A549 (cell line): ENCODE results near the gene SYT13. TPM values are rescaled to one million over a fixed set of nuclear protein-coding genes. Genes with fewer than 3 reads are reported as not detected.

Experiments used
- ATAC-seq, 2 experiments: fragments of 200-7000 bp in 1 of 2; fragments of >200 bp in 1 of 2; cut with Nextera tagmentation in 1 of 2; cut with Tn5 transposase in 1 of 2; 3 replicates each; pipeline versions ENCODE4 v1.8.0 to v1.9.1; 2018 to 2020; ENCODE audit warnings: mild to moderate bottlenecking in 1 of 2, moderate library complexity in 1 of 2
- CTCF ChIA-PET: fragments of 300-600 bp; sonication (Branson Sonifier 250); formaldehyde crosslinking; extraction: SDS; loops from one replicate; lab custom pipeline; 2021; ENCODE audit warnings: antibody characterized with exemption, inconsistent platforms; lab: Yijun Ruan, JAX
- POLR2A ChIA-PET: fragments of 350-600 bp; formaldehyde crosslinking; extraction: SDS; loops from one replicate; lab custom pipeline; 2021; ENCODE audit warnings: antibody characterized with exemption, inconsistent platforms; lab: Yijun Ruan, JAX
- DNase-seq, 2 experiments: peaks; one replicate each; pipeline versions ENCODE4 v3.0.0 to v3.0.0-alpha.2; 2011 to 2016; ENCODE audit warnings: low read depth in 1 of 2, low spot score in 1 of 2
- FAIRE-seq: peaks from 2 replicates; lab custom pipeline; 2011; peaks lifted over from hg19 to GRCh38; lab: Jason Lieb, UNC
- H3K27ac ChIP-seq, 2 experiments: fragments of >200 bp; sonication (Bioruptor Twin); formaldehyde crosslinking; 3 replicates each; pipeline ENCODE4 v1.5.1; 2016 to 2017
- H3K4me1 ChIP-seq: fragments of >200 bp; sonication (Bioruptor Twin); formaldehyde crosslinking; 3 replicates; pipeline ENCODE4 v1.6.1; 2016
- H3K4me2 ChIP-seq: fragments of >200 bp; sonication (Bioruptor Twin); formaldehyde crosslinking; 3 replicates; pipeline ENCODE4 v1.6.1; 2016
- H3K4me3 ChIP-seq: fragments of >200 bp; sonication (Bioruptor Twin); formaldehyde crosslinking; 3 replicates; pipeline ENCODE4 v1.5.1; 2016
- H3K9me3 ChIP-seq: fragments of >200 bp; sonication (Bioruptor Twin); formaldehyde crosslinking; 3 replicates; pipeline ENCODE4 v1.6.1; 2016
- CBX2 ChIP-seq: fragments of 200-600 bp; sonication (generic); IDR thresholded peaks from 2 replicates; pipeline ENCODE4 v1.6.1; 2016; ENCODE audit warnings: low read depth, mild to moderate bottlenecking, borderline replicate concordance
- CBX8 ChIP-seq: fragments of 200-600 bp; sonication (generic); IDR thresholded peaks from 2 replicates; pipeline ENCODE4 v1.6.1; 2016
- CHD4 ChIP-seq: fragments of 200-600 bp; sonication (generic); IDR thresholded peaks from 2 replicates; pipeline ENCODE4 v1.6.1; 2016; ENCODE audit warnings: antibody characterized with exemption, mild to moderate bottlenecking, borderline replicate concordance
- CTCF ChIP-seq: fragments of >200 bp; sonication (Bioruptor Twin); formaldehyde crosslinking; IDR thresholded peaks from 3 replicates; pipeline ENCODE4 v1.5.1; 2016
- ELK1 ChIP-seq: fragments of 150-350 bp; IDR thresholded peaks from 2 replicates; pipeline ENCODE4 v1.6.1; 2014; ENCODE audit warnings: low read depth, mild to moderate bottlenecking, low read length
- FOSL2 ChIP-seq, 2 experiments: fragments of 450-650 bp in 1 of 2; fragments of >200 bp in 1 of 2; sonication (Bioruptor Twin) in 1 of 2; formaldehyde crosslinking; IDR thresholded peaks; 2 replicates each; pipeline versions ENCODE4 v1.5.0 to v1.6.1; 2016 to 2020; ENCODE audit warnings: mild to moderate bottlenecking in 1 of 2, moderate library complexity in 1 of 2
- JUN ChIP-seq, 2 experiments: fragments of >200 bp; sonication (Bioruptor Twin); formaldehyde crosslinking; IDR thresholded peaks; 2 replicates in 1 of 2; 3 replicates in 1 of 2; pipeline ENCODE4 v1.6.1; 2016 to 2017
- JUNB ChIP-seq: fragments of >200 bp; sonication (Bioruptor Twin); formaldehyde crosslinking; IDR thresholded peaks from 2 replicates; pipeline ENCODE4 v1.6.1; 2016
- MAX ChIP-seq: IDR thresholded peaks from 2 replicates; pipeline ENCODE4 v1.6.1; 2012
- NPAS2 ChIP-seq: fragments of 250-450 bp; sonication (Bioruptor Pico); IDR thresholded peaks from 2 replicates; pipeline ENCODE4 v1.8.0; 2022; ENCODE audit warnings: mild to moderate bottlenecking, moderate library complexity, borderline replicate concordance
- RCOR1 ChIP-seq: fragments of 150-350 bp; IDR thresholded peaks from 2 replicates; pipeline ENCODE4 v1.6.1; 2014; ENCODE audit warnings: antibody characterized with exemption, low read length, low read depth
- REST ChIP-seq: fragments of 200-600 bp; sonication (generic); IDR thresholded peaks from 2 replicates; pipeline ENCODE4 v1.6.1; 2016; ENCODE audit warnings: antibody characterized with exemption, mild to moderate bottlenecking, moderate library complexity
- RFX5 ChIP-seq: fragments of 450-650 bp; IDR thresholded peaks from 2 replicates; pipeline ENCODE4 v1.7.1; 2014; ENCODE audit warnings: antibody characterized with exemption, mild to moderate bottlenecking, moderate library complexity
- RNF2 ChIP-seq: fragments of 200-600 bp; sonication (generic); IDR thresholded peaks from 2 replicates; pipeline ENCODE4 v1.6.1; 2016; ENCODE audit warnings: low read depth, mild to moderate bottlenecking, antibody characterized with exemption, moderate library complexity, borderline replicate concordance
- TFCP2L1 ChIP-seq: fragments of 250-450 bp; sonication (Bioruptor Pico); IDR thresholded peaks from 2 replicates; pipeline ENCODE4 v1.5.0; 2021; ENCODE audit warnings: mild to moderate bottlenecking
- ZFP36 ChIP-seq: fragments of 450-650 bp; IDR thresholded peaks from 2 replicates; pipeline ENCODE4 v1.6.1; 2014; ENCODE audit warnings: borderline replicate concordance; ENCODE audit not compliant: partially characterized antibody
- ZSCAN20 ChIP-seq: fragments of 250-450 bp; sonication (Bioruptor Pico); IDR thresholded peaks from 2 replicates; pipeline ENCODE4 v1.8.0; 2022; ENCODE audit warnings: mild to moderate bottlenecking, moderate library complexity
- WGBS: methylation state at CpG from one replicate; pipeline ENCODE4 v1.1.6; 2017; ENCODE audit errors: missing lambda C conversion rate; 5-methylcytosine and 5-hydroxymethylcytosine counted together
- polyA plus RNA-seq, 4 experiments: library from polyadenylated mRNA; depleted of rRNA in 3 of 4; stranded (reverse); fragments of >200 nt; fragmentation: RNase III in 1 of 4; extraction: RNeasy Plus Mini Kit Qiagen cat#74134 plus additional on column Dnase treatment in 1 of 4; gene quantifications; 2 replicates in 3 of 4; 3 replicates in 1 of 4; pipeline ENCODE4 v1.2.3, GENCODE V29; 2011 to 2017

SYT13 gene
- polyA plus RNA-seq, 2 of the 4 experiments (the other 2 are of a cell fraction) = 8.1 to 12.9 TPM

GRCh38 chr11:45209891-45210699, 76.0 kb downstream of the SYT13 start:
- no peak for ATAC-seq
- no peaks in the 10 kb centered on the region for H3K9me3 ChIP-seq
- WGBS = 88% methylated on average over 28 of the region's 29 CpGs
- H3K27ac ChIP-seq = no peak overlapping the region
- CTCF ChIA-PET = interaction anchor here (0.7 to 2.3 kb wide), 9 partner anchors 11 to 100 kb away, joined by 3 to 10 read pairs (median 4); no protein-coding TSS in a partner anchor
- H3K4me2 ChIP-seq = no peak overlapping the region
- POLR2A ChIA-PET = no interaction called here
- DNase-seq = no peak
- H3K4me3 ChIP-seq = no peak overlapping the region
- no peak for TF ChIP-seq ELK1
- TF ChIP-seq CHD4 = no peak
- no peak for TF ChIP-seq TFCP2L1 (CRISPR knock-in tag)
- no peak for TF ChIP-seq RNF2
- TF ChIP-seq NPAS2 = no peak
- no peak for TF ChIP-seq FOSL2 (IDR thresholded peaks at IDR 0.05)
- no peak for TF ChIP-seq FOSL2 (CRISPR knock-in tag; IDR thresholded peaks at IDR 0.05)
- no peak for TF ChIP-seq CBX8
- no peak for TF ChIP-seq MAX
- TF ChIP-seq CTCF = no peak
- TF ChIP-seq RFX5 = no peak
- TF ChIP-seq RCOR1 = no peak
- no peak for TF ChIP-seq JUNB
- no peak for TF ChIP-seq ZSCAN20 (CRISPR knock-in tag)
- no peak for TF ChIP-seq ZFP36
- TF ChIP-seq JUN (IDR thresholded peaks at IDR 0.05) = no peak
- FAIRE-seq = no peak
- H3K4me1 ChIP-seq = no peaks in the 10 kb centered on the region

- 88% methylated on average over 34 of the region's 35 CpGs for WGBS
- CTCF ChIA-PET = interaction anchor here (0.6 to 2.3 kb wide), 8 partner anchors 11 to 771 kb away, joined by 3 to 10 read pairs (median 3); no protein-coding TSS in a partner anchor
- no peak overlapping the region for H3K4me3 ChIP-seq
- FAIRE-seq (no peak), DNase-seq (no peak)
- H3K27ac ChIP-seq = no peak overlapping the region
- no peaks in the 10 kb centered on the region for H3K4me1 ChIP-seq
- TF ChIP-seq CBX2 (no peak), REST (no peak), JUN (IDR thresholded peaks at IDR 0.05) (no peak)
- TF ChIP-seq, all 56 proteins: peak for 0
- Histone ChIP-seq H3K4me2 (no peak overlapping the region), H3K9me3 (no peaks in the 10 kb centered on the region)
- POLR2A ChIA-PET = no interaction called here
- ATAC-seq = no peak
These were observed 76.9 kb downstream of the SYT13 start for GRCh38 chr11:45209000-45209879.
